Psoas muscle (tissue), 8 donors: Measurements from ENCODE around the gene ITPR1. TPM values are rescaled to one million over a fixed set of nuclear protein-coding genes. Genes with fewer than 3 reads are reported as not detected.

ENCODE experiments used
- ATAC-seq, 4 donors: fragments of 200-7000 bp; cut with Tn5 transposase; one replicate each; pipeline ENCODE4 v1.9.1; 2020; ENCODE audit warnings: moderate library complexity in 3 of 4, mild to moderate bottlenecking in 2 of 4
- DNase-seq, 2 donors: peaks; one replicate each; pipeline ENCODE4 v3.0.0-alpha.2; 2020
- H3K27ac ChIP-seq: fragments of 200-600 bp; one replicate; pipeline ENCODE4 v1.8.0; 2022
- H3K27me3 ChIP-seq, 3 donors: fragments of 200-600 bp in 1 of 3; one replicate each; pipeline versions ENCODE4 v1.6.1 to v1.8.0; 2013 to 2022; ENCODE audit warnings: low read length in 2 of 3, mild to moderate bottlenecking in 2 of 3, moderate library complexity in 1 of 3; ENCODE audit not compliant: insufficient read depth in 3 of 3
- H3K36me3 ChIP-seq, 2 donors: fragments of 200-600 bp in 1 of 2; one replicate each; pipeline versions ENCODE4 v1.6.1 to v1.8.0; 2013 to 2022; ENCODE audit warnings: low read depth in 1 of 2, mild to moderate bottlenecking in 1 of 2, moderate library complexity in 1 of 2; ENCODE audit not compliant: insufficient read depth in 1 of 2
- H3K4me1 ChIP-seq: fragments of 200-600 bp; one replicate; pipeline ENCODE4 v1.8.0; 2022
- H3K4me3 ChIP-seq: fragments of 200-600 bp; one replicate; pipeline ENCODE4 v1.8.0; 2022; ENCODE audit warnings: mild to moderate bottlenecking
- H3K9me3 ChIP-seq: fragments of 200-600 bp; one replicate; pipeline ENCODE4 v1.8.0; 2022
- CTCF ChIP-seq: fragments of 200-600 bp; IDR thresholded peaks from one replicate; pipeline ENCODE4 v1.8.0; 2022; ENCODE audit warnings: antibody characterized with exemption
- WGBS, 3 donors: extraction: QIAGEN DNeasy Blood & Tissue Kit; methylation state at CpG; one replicate each; pipeline versions ENCODE4 v1.1.6 to v1.1.7; 2013; 5-methylcytosine and 5-hydroxymethylcytosine counted together
- intact Hi-C, 2 donors: fragments of 100-400 bp; cut with DNase I; formaldehyde crosslinking; loops; one replicate each; pipeline versions ENCODE4 v1.11.0 to v1.14.2; 2022
- polyA plus RNA-seq, 3 donors: library from polyadenylated mRNA; stranded (reverse); fragments of 200-250 nt; gene quantifications; one replicate each; pipeline ENCODE4 v1.2.3, GENCODE V29; 2013
- total RNA-seq, 4 donors: library from RNA; stranded (reverse); fragmentation: NEBNext Ultra II Directional in 2 of 4; extraction: Animal tissue kit (Norgen Biotek cat#: 25700) in 2 of 4; gene quantifications; one replicate each; pipeline versions ENCODE4 v1.2.1 to v1.2.4, GENCODE V29; 2021 to 2023
- donor health status: healthy with polysubstance abuse.
- donor health status: DM: no; HTN: no; CAD: no; lungs with moderate emphysema.
- donor health status: Bipolar disorder and iron deficiency.
- donor health status: healthy.
- donor health status: DM: yes; HTN: yes; CAD: no.
- donor health status: DM: no; HTN: no; CAD: no.
- donor health status: DM: no; HTN: no; CAD: no.
- donor health status: DM: yes; HTN: yes; CAD: no.

ITPR1 gene
- total and polyA plus RNA-seq, 7 donors, result 4.4 to 9.2 (median 8.8) TPM

DNA sequence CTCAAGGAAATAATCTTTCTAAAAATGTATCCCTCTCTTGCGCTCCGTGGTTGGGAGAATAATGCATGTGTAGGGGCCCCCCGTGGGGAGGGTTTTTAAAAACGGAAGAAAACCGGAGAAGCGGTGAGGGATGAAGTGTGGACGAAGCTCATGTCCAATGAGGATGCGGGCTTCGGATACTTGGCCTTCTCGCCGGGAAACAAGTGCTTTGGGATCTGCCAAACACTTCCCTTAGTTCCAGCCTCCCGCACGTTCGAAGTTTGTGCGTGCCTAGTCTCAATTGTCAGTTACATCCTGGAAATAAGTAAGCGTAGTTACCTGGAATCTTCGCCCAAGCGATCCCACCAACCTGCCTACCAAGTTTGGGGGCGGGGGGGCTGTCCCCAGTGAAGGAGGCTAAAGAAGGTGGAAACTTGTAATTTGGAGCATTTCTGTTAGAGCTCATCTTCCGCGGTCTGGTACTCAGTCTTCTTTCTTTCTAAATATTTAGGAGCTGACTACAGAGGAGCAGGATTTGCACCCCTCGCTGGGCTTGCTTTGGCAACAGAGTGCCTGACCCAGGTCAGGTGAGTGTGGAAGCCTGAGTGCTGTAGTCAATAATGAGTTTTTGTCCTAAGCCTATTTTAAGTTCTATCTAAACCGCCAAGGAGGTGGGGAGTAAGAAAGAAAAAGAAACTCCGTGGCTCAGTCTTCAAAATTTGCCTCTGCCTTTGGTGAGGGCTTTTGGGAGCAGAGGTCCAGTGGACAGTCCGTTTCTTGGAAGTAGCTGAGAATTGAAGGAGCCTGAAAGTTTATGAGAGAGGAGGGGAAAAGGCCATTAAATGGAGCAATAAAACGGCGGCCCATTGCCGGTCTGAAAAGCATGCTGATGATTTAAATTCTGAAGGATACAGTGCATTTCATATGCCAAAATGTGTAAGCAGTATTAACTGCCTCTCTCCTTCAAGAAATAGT lies 1.1 kb downstream of the ITPR1 start:
- Histone ChIP-seq H3K27ac (no peak overlapping the region), H3K9me3 (no peaks in the 10 kb centered on the region), H3K27me3 (no peaks in the 10 kb centered on the region), H3K4me1 (peaks cover 13% of the 10 kb centered on the region), H3K4me3 (peak overlapping the region; percentile 72), H3K36me3 (no peaks in the 10 kb centered on the region)
- no peak for TF ChIP-seq CTCF
- 10 to 13% (median 12%) methylated on average over 28 of the region's 28 CpGs for WGBS, 3 donors
- intact Hi-C loops, result loop anchor here (2.0 to 10.0 kb wide), 3 partner anchors 27 to 139 kb away; partner anchors contain the start of gene SUMF1 (in 1 of the 2)
- ATAC-seq, result no peak
- no peak for DNase-seq

DNA sequence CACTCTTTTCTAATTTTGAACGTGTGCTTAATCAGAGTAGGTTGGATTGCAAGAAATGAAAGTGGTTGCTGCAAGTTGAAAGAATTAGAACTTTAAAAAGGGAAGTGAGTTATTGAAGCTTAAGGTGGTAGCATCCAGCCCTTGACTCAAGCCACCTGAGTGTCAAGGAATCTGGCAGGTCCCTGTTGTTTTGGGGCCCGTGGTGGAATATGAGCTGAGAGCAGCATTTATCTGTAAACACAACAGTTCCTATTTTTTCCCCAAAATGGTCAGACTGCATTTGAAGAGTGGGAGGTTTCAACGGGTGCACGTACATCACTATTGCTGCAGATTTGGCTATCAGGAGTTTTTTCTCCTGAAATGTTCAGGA lies 1.7 kb downstream of the ITPR1 start:
- WGBS, 3 donors, result 37 to 50% (median 40%) methylated on average over 4 of the region's 4 CpGs
- Histone ChIP-seq H3K27ac (no peak overlapping the region), H3K36me3 (no peaks in the 10 kb centered on the region), H3K4me3 (peak overlapping the region; percentile 72), H3K4me1 (peaks cover 13% of the 10 kb centered on the region), H3K27me3 (no peaks in the 10 kb centered on the region), H3K9me3 (no peaks in the 10 kb centered on the region)
- no peak for TF ChIP-seq CTCF
- ATAC-seq (no peak), DNase-seq (no peak)
- intact Hi-C loops, result loop anchor here (5.0 to 10.0 kb wide), 2 partner anchors 73 to 140 kb away; no protein-coding TSS in a partner anchor

- Histone ChIP-seq H3K36me3 (no peaks in the 10 kb centered on the region), H3K9me3 (no peaks in the 10 kb centered on the region), H3K4me1 (peaks cover 13% of the 10 kb centered on the region), H3K27ac (no peak overlapping the region), H3K27me3 (no peaks in the 10 kb centered on the region), H3K4me3 (peak overlapping the region; percentile 72)
- DNase-seq (no peak), ATAC-seq (no peak)
- 73 to 84% (median 81%) methylated on average over 3 of the region's 3 CpGs for WGBS, 3 donors
- TF ChIP-seq CTCF, result no peak
- intact Hi-C loops, result loop anchor here (10.0 kb wide), 1 partner anchor 141 kb away; no protein-coding TSS in a partner anchor
Observed at GRCh38 chr3:4495294-4496086, 2.3 kb downstream of the ITPR1 start.

GRCh38 chr3:4496087-4496452 lies 2.9 kb downstream of the ITPR1 start:
- ATAC-seq (no peak), DNase-seq (no peak)
- intact Hi-C loops, result loop anchor here (10.0 kb wide), 1 partner anchor 141 kb away; no protein-coding TSS in a partner anchor
- TF ChIP-seq CTCF, result no peak
- H3K4me3 ChIP-seq, result no peak overlapping the region
- no peak overlapping the region for H3K27ac ChIP-seq
- H3K36me3 ChIP-seq, result peaks cover 0 to under 1% of the 10 kb centered on the region in 2 donors
- H3K9me3 ChIP-seq, result no peaks in the 10 kb centered on the region
- 67 to 75% (median 67%) methylated on average over 3 of the region's 3 CpGs for WGBS, 3 donors
- peaks cover 13% of the 10 kb centered on the region for H3K4me1 ChIP-seq
- H3K27me3 ChIP-seq, result no peaks in the 10 kb centered on the region
